Left colon (tissue), 2 donors: ENCODE measurements around the gene TRNAU1AP. TPM values are rescaled to one million over a fixed set of nuclear protein-coding genes. Genes with fewer than 3 reads are reported as not detected.
"Not testable (repeated sequence)": the region's sequence is repeated elsewhere in the genome, so short reads cannot be mapped to it uniquely, and the experiment has no call there.

Experiments used
- ATAC-seq: fragments of 200-7000 bp; cut with Tn5 transposase; one replicate; pipeline ENCODE4 v1.9.1; 2020; ENCODE audit warnings: mild to moderate bottlenecking, moderate library complexity
- DNase-seq, 2 donors: peaks; one replicate each; pipeline ENCODE4 v3.0.0-alpha.2; 2020
- intact Hi-C, 2 donors: fragments of 100-400 bp; cut with DNase I in 1 of 2; cut with micrococcal nuclease in 1 of 2; formaldehyde crosslinking; loops; one replicate each; pipeline versions ENCODE4 v1.11.2 to v1.14.0; 2022; cut with DNase I, micrococcal nuclease
- long read RNA-seq: library from polyadenylated mRNA; unstranded; transcript quantifications from one replicate; pipeline ENCODE4 v2.0.0, GENCODE V29; 2021
- total RNA-seq, 2 donors: library from RNA; stranded (reverse); fragmentation: NEBNext Ultra II Directional; extraction: Animal tissue kit (Norgen Biotek cat#: 25700); gene quantifications; one replicate each; pipeline ENCODE4 v1.2.1, GENCODE V29; 2021
- donor health status: DM: no; HTN: no; CAD: no.
- donor health status: DM: yes; HTN: yes; CAD: no.

TRNAU1AP gene
- 10 to 100 TPM; 14.7 to 18.3 TPM for total RNA-seq
- long read RNA-seq, partial matches to known transcripts: 3 of 10 reads
- long read RNA-seq, other reads (novel, unspliced or antisense): 4 of 10 reads

- peak; percentile 97 to 99 for DNase-seq
- intact Hi-C loops: no loop called here
- peak; percentile 94 for ATAC-seq
Observed at GRCh38 chr1:28552758-28553663, at the start of gene TRNAU1AP. Gene TRNAU1AP, plus strand, starts transcription at chr1:28553085. Its CDS starts 26 bp downstream, at chr1:28553111.

- peak; percentile 52 for ATAC-seq
- DNase-seq: no peak
- intact Hi-C loops: no loop called here
Observed at GRCh38 chr1:28503117-28503516, 49.8 kb upstream of the TRNAU1AP start.

- ATAC-seq (peak; percentile 87), DNase-seq (peak; percentile 96 to 98)
- intact Hi-C loops: no loop called here
Observed at GRCh38 chr1:28505406-28506187, 47.3 kb upstream of the TRNAU1AP start, which contains the start of gene RCC1. Gene RCC1, plus strand, starts transcription at chr1:28506043. Its CDS starts 23,824 bp downstream, at chr1:28529867.

GRCh38 chr1:28506907-28507246 is 46.0 kb upstream of the TRNAU1AP start:
- intact Hi-C loops: no loop called here
- DNase-seq: no peak
- ATAC-seq: no peak

- DNase-seq (peak in 1 of 2 donors; percentile 34), ATAC-seq (peak; percentile 6)
- intact Hi-C loops: no loop called here
Observed at GRCh38 chr1:28507247-28507645, 45.6 kb upstream of the TRNAU1AP start.

- no peak for ATAC-seq
- intact Hi-C loops: no loop called here
- DNase-seq: no peak
Observed at GRCh38 chr1:28507646-28508434, 45.0 kb upstream of the TRNAU1AP start.

GRCh38 chr1:28508435-28508754 is 44.5 kb upstream of the TRNAU1AP start:
- intact Hi-C loops: no loop called here
- ATAC-seq (no peak), DNase-seq (no peak)

GRCh38 chr1:28509705-28510272 is 43.1 kb upstream of the TRNAU1AP start:
- intact Hi-C loops: loop anchor here (5.0 to 10.0 kb wide), 2 partner anchors 95 to 368 kb away; no protein-coding TSS in a partner anchor
- no peak for DNase-seq
- no peak for ATAC-seq

GRCh38 chr1:28510273-28510969 is 42.5 kb upstream of the TRNAU1AP start:
- intact Hi-C loops: loop anchor here (5.0 to 10.0 kb wide), 2 partner anchors 94 to 367 kb away; no protein-coding TSS in a partner anchor
- ATAC-seq (no peak), DNase-seq (no peak)

GRCh38 chr1:28510970-28511440 is 41.9 kb upstream of the TRNAU1AP start:
- no peak for ATAC-seq
- intact Hi-C loops: loop anchor here (5.0 to 10.0 kb wide), 2 partner anchors 94 to 366 kb away; no protein-coding TSS in a partner anchor
- no peak for DNase-seq

GRCh38 chr1:28512058-28512611 is 40.8 kb upstream of the TRNAU1AP start:
- DNase-seq (no peak), ATAC-seq (no peak)
- intact Hi-C loops: loop anchor here (5.0 to 10.0 kb wide), 2 partner anchors 93 to 365 kb away; no protein-coding TSS in a partner anchor

GRCh38 chr1:28514445-28514933 is 38.4 kb upstream of the TRNAU1AP start:
- ATAC-seq, DNase-seq: not testable (repeated sequence)
- intact Hi-C loops: loop anchor here (5.0 to 10.0 kb wide), 2 partner anchors 90 to 363 kb away; no protein-coding TSS in a partner anchor

GRCh38 chr1:28516518-28516956 is 36.3 kb upstream of the TRNAU1AP start:
- ATAC-seq (no peak), DNase-seq (no peak)
- intact Hi-C loops: loop anchor here in 1 of 2 donors (10.0 kb wide), 1 partner anchor 88 kb away; no protein-coding TSS in a partner anchor

GRCh38 chr1:28517649-28517999 is 35.3 kb upstream of the TRNAU1AP start:
- intact Hi-C loops: loop anchor here in 1 of 2 donors (10.0 kb wide), 1 partner anchor 87 kb away; no protein-coding TSS in a partner anchor
- DNase-seq: no peak

GRCh38 chr1:28518000-28518744 is 34.7 kb upstream of the TRNAU1AP start:
- ATAC-seq (peak; percentile 89), DNase-seq (peak; percentile 89 to 91)
- intact Hi-C loops: loop anchor here (2.0 to 10.0 kb wide), 2 partner anchors 85 to 87 kb away; no protein-coding TSS in a partner anchor

More at GRCh38 chr1:28517649-28517999, 35.3 kb upstream of the TRNAU1AP start:
- ATAC-seq: peak; percentile 2
